Astrocyte of the cerebellum (primary cell): ENCODE results near the gene NUB1.

Experiments
- DNase-seq: peaks from one replicate; pipeline ENCODE4 v3.0.0-alpha.2; 2011; ENCODE audit warnings: low read depth
- H3K4me3 ChIP-seq: 2 replicates; pipeline ENCODE4 v1.5.1; 2011; ENCODE audit warnings: mild to moderate bottlenecking, low read depth, low read length, moderate library complexity
- CTCF ChIP-seq: IDR thresholded peaks from 2 replicates; pipeline ENCODE4 v1.5.1; 2012; ENCODE audit warnings: low read length, low read depth, moderate library complexity, mild to moderate bottlenecking; ENCODE audit errors: missing control alignments
- in situ Hi-C: cut with HindIII; loops from 2 replicates; pipeline ENCODE4 v1.10.0; 2017; ENCODE audit warnings: low sequenced_read_pairs

The NUB1 gene

GRCh38 chr7:151336027-151336708 lies 5.4 kb upstream of the NUB1 start:
- TF ChIP-seq CTCF, result no peak
- no peak overlapping the region for H3K4me3 ChIP-seq
- no peak for DNase-seq
- in situ Hi-C loops, result no loop called here

- DNase-seq, result no peak
- in situ Hi-C loops, result no loop called here
- TF ChIP-seq CTCF, result no peak
- no peak overlapping the region for H3K4me3 ChIP-seq
Measured at GRCh38 chr7:151337346-151337745, 4.3 kb upstream of the NUB1 start.

GRCh38 chr7:151338809-151339208 lies 2.8 kb upstream of the NUB1 start:
- in situ Hi-C loops, result no loop called here
- no peak for TF ChIP-seq CTCF
- no peak for DNase-seq
- H3K4me3 ChIP-seq, result no peak overlapping the region

GRCh38 chr7:151339651-151340382 lies 1.8 kb upstream of the NUB1 start:
- no peak overlapping the region for H3K4me3 ChIP-seq
- no peak for DNase-seq
- in situ Hi-C loops, result no loop called here
- no peak for TF ChIP-seq CTCF

- no peak for DNase-seq
- peak; percentile 10 for TF ChIP-seq CTCF
- peak overlapping the region; percentile 54 for H3K4me3 ChIP-seq
- in situ Hi-C loops, result no loop called here
Measured at GRCh38 chr7:151340794-151341356, 737 bp upstream of the NUB1 start.

GRCh38 chr7:151342102-151342646 lies 562 bp downstream of the NUB1 start:
- no peak for DNase-seq
- in situ Hi-C loops, result no loop called here
- H3K4me3 ChIP-seq, result peak overlapping the region; percentile 54
- no peak for TF ChIP-seq CTCF
